Prostate gland (tissue), 2 donors: ENCODE measurements around the gene ATG101.

Source experiments
- POLR2A ChIP-seq: fragments of 450-650 bp; IDR thresholded peaks from one replicate; pipeline ENCODE4 v1.6.1; 2016; ENCODE audit warnings: antibody characterized with exemption, mild to moderate bottlenecking
- POLR2AphosphoS5 ChIP-seq: sonication (generic); formaldehyde crosslinking; IDR thresholded peaks from one replicate; pipeline ENCODE4 v1.6.1; 2017; ENCODE audit warnings: antibody characterized with exemption
- TF ChIP-seq, protein P1 (sequence below), 4 experiments: fragments of 200-600 bp in 2 of 4; fragments of 450-650 bp in 2 of 4; sonication (generic) in 2 of 4; IDR thresholded peaks; 1 replicate in 3 of 4; 2 replicates in 1 of 4; pipeline ENCODE4 v1.5.1; 2016 to 2019; ENCODE audit warnings: antibody characterized with exemption in 4 of 4, mild to moderate bottlenecking in 2 of 4, moderate library complexity in 2 of 4

GRCh38 chr12:52125476-52125900 is 55.7 kb downstream of the ATG101 start:
- TF ChIP-seq POLR2A (no peak), POLR2AphosphoS5 (no peak)
- TF ChIP-seq, protein P1, sequence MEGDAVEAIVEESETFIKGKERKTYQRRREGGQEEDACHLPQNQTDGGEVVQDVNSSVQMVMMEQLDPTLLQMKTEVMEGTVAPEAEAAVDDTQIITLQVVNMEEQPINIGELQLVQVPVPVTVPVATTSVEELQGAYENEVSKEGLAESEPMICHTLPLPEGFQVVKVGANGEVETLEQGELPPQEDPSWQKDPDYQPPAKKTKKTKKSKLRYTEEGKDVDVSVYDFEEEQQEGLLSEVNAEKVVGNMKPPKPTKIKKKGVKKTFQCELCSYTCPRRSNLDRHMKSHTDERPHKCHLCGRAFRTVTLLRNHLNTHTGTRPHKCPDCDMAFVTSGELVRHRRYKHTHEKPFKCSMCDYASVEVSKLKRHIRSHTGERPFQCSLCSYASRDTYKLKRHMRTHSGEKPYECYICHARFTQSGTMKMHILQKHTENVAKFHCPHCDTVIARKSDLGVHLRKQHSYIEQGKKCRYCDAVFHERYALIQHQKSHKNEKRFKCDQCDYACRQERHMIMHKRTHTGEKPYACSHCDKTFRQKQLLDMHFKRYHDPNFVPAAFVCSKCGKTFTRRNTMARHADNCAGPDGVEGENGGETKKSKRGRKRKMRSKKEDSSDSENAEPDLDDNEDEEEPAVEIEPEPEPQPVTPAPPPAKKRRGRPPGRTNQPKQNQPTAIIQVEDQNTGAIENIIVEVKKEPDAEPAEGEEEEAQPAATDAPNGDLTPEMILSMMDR (IDR thresholded peaks at IDR 0.05), result no peak
